ENCODE results near the gene NOLC1. TPM values are rescaled to one million over a fixed set of nuclear protein-coding genes. Genes with fewer than 3 reads are reported as not detected.
A peak's percentile ranks its signal among the peaks of the same experiment; 100 is the strongest.

Gene NOLC1
- total and polyA plus RNA-seq, 2 of the 13 experiments (the other 11 are each of a cell fraction or from before 2014, with no cell fraction given): 50.6 to 81.0 TPM

DNA sequence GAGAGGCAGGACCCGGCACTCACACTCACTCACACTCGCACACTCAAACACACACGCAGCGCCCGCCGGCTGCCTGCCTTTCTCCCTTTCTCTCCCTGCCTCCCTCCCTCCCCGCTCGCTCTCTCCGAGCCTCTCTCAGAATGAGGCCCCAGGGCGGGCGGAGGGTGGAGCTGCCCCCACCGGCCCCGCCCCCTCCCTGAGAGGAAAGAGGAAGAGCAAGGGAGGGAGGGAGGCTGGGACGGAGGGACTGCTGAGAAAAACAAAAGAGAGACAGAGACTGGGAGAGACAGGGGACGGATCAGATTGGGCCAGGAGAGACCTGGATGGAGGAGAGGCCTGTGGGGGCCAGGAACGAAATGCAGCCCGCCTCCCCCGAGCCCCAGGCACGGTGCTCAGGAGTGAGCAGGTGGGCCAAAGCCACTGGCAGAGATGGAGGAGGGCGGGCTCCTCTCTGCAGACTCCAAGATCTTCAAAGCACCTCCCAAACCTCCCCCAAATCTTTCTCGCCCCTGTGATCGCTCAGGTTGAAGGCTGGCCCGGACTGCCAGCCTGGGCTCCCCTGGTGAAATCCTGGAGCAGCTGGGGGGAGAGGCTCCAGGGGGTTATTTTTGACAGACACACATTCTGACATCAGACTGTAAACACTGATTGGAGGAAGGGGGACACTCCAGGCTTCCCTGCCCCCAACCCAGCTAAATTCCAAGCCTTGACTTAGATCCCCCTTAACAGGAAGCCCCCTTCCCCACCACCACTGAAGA lies 37.1 kb upstream of the NOLC1 start (continued):
- TF ChIP-seq ASH2L (IDR thresholded peaks at IDR 0.05; ENCODE audit: insufficient read length, low read depth, low read length): no peak
- TF ChIP-seq, protein P1, sequence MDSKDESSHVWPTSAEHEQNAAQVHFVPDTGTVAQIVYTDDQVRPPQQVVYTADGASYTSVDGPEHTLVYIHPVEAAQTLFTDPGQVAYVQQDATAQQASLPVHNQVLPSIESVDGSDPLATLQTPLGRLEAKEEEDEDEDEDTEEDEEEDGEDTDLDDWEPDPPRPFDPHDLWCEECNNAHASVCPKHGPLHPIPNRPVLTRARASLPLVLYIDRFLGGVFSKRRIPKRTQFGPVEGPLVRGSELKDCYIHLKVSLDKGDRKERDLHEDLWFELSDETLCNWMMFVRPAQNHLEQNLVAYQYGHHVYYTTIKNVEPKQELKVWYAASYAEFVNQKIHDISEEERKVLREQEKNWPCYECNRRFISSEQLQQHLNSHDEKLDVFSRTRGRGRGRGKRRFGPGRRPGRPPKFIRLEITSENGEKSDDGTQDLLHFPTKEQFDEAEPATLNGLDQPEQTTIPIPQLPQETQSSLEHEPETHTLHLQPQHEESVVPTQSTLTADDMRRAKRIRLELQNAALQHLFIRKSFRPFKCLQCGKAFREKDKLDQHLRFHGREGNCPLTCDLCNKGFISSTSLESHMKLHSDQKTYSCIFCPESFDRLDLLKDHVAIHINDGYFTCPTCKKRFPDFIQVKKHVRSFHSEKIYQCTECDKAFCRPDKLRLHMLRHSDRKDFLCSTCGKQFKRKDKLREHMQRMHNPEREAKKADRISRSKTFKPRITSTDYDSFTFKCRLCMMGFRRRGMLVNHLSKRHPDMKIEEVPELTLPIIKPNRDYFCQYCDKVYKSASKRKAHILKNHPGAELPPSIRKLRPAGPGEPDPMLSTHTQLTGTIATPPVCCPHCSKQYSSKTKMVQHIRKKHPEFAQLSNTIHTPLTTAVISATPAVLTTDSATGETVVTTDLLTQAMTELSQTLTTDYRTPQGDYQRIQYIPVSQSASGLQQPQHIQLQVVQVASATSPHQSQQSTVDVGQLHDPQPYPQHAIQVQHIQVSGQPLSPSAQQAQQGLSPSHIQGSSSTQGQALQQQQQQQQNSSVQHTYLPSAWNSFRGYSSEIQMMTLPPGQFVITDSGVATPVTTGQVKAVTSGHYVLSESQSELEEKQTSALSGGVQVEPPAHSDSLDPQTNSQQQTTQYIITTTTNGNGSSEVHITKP (CRISPR knock-in tag; IDR thresholded peaks at IDR 0.05; ENCODE audit: low read depth): no peak
- TF ChIP-seq, protein P2, sequence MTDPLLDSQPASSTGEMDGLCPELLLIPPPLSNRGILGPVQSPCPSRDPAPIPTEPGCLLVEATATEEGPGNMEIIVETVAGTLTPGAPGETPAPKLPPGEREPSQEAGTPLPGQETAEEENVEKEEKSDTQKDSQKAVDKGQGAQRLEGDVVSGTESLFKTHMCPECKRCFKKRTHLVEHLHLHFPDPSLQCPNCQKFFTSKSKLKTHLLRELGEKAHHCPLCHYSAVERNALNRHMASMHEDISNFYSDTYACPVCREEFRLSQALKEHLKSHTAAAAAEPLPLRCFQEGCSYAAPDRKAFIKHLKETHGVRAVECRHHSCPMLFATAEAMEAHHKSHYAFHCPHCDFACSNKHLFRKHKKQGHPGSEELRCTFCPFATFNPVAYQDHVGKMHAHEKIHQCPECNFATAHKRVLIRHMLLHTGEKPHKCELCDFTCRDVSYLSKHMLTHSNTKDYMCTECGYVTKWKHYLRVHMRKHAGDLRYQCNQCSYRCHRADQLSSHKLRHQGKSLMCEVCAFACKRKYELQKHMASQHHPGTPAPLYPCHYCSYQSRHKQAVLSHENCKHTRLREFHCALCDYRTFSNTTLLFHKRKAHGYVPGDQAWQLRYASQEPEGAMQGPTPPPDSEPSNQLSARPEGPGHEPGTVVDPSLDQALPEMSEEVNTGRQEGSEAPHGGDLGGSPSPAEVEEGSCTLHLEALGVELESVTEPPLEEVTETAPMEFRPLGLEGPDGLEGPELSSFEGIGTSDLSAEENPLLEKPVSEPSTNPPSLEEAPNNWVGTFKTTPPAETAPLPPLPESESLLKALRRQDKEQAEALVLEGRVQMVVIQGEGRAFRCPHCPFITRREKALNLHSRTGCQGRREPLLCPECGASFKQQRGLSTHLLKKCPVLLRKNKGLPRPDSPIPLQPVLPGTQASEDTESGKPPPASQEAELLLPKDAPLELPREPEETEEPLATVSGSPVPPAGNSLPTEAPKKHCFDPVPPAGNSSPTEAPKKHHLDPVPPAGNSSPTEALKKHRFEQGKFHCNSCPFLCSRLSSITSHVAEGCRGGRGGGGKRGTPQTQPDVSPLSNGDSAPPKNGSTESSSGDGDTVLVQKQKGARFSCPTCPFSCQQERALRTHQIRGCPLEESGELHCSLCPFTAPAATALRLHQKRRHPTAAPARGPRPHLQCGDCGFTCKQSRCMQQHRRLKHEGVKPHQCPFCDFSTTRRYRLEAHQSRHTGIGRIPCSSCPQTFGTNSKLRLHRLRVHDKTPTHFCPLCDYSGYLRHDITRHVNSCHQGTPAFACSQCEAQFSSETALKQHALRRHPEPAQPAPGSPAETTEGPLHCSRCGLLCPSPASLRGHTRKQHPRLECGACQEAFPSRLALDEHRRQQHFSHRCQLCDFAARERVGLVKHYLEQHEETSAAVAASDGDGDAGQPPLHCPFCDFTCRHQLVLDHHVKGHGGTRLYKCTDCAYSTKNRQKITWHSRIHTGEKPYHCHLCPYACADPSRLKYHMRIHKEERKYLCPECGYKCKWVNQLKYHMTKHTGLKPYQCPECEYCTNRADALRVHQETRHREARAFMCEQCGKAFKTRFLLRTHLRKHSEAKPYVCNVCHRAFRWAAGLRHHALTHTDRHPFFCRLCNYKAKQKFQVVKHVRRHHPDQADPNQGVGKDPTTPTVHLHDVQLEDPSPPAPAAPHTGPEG (CRISPR knock-in tag; IDR thresholded peaks at IDR 0.05): no peak
- TF ChIP-seq MXI1 (IDR thresholded peaks at IDR 0.05; ENCODE audit: borderline replicate concordance, low read depth, low read length): peak; percentile 50; the same call in 1 of the 3 replicates
- TF ChIP-seq, protein P3, sequence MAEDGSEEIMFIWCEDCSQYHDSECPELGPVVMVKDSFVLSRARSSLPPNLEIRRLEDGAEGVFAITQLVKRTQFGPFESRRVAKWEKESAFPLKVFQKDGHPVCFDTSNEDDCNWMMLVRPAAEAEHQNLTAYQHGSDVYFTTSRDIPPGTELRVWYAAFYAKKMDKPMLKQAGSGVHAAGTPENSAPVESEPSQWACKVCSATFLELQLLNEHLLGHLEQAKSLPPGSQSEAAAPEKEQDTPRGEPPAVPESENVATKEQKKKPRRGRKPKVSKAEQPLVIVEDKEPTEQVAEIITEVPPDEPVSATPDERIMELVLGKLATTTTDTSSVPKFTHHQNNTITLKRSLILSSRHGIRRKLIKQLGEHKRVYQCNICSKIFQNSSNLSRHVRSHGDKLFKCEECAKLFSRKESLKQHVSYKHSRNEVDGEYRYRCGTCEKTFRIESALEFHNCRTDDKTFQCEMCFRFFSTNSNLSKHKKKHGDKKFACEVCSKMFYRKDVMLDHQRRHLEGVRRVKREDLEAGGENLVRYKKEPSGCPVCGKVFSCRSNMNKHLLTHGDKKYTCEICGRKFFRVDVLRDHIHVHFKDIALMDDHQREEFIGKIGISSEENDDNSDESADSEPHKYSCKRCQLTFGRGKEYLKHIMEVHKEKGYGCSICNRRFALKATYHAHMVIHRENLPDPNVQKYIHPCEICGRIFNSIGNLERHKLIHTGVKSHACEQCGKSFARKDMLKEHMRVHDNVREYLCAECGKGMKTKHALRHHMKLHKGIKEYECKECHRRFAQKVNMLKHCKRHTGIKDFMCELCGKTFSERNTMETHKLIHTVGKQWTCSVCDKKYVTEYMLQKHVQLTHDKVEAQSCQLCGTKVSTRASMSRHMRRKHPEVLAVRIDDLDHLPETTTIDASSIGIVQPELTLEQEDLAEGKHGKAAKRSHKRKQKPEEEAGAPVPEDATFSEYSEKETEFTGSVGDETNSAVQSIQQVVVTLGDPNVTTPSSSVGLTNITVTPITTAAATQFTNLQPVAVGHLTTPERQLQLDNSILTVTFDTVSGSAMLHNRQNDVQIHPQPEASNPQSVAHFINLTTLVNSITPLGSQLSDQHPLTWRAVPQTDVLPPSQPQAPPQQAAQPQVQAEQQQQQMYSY (CRISPR knock-in tag; IDR thresholded peaks at IDR 0.05): no peak
- TF ChIP-seq NFIC (IDR thresholded peaks at IDR 0.05; ENCODE audit: low read length): no peak
- no peak for TF ChIP-seq ISX (CRISPR knock-in tag; conservative IDR thresholded peaks at IDR 0.05)
- TF ChIP-seq CCAR2 (optimal IDR thresholded peaks at IDR 0.05; ENCODE audit: low read depth, low read length): no peak
- TF ChIP-seq TSC22D2 (CRISPR knock-in tag; IDR thresholded peaks at IDR 0.05; ENCODE audit: borderline replicate concordance): no peak
- TF ChIP-seq, protein P4, sequence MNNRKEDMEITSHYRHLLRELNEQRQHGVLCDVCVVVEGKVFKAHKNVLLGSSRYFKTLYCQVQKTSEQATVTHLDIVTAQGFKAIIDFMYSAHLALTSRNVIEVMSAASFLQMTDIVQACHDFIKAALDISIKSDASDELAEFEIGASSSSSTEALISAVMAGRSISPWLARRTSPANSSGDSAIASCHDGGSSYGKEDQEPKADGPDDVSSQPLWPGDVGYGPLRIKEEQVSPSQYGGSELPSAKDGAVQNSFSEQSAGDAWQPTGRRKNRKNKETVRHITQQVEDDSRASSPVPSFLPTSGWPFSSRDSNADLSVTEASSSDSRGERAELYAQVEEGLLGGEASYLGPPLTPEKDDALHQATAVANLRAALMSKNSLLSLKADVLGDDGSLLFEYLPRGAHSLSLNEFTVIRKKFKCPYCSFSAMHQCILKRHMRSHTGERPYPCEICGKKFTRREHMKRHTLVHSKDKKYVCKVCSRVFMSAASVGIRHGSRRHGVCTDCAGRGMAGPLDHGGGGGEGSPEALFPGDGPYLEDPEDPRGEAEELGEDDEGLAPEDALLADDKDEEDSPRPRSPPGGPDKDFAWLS (CRISPR knock-in tag; IDR thresholded peaks at IDR 0.05; ENCODE audit: borderline replicate concordance): no peak
- TF ChIP-seq, protein P5, sequence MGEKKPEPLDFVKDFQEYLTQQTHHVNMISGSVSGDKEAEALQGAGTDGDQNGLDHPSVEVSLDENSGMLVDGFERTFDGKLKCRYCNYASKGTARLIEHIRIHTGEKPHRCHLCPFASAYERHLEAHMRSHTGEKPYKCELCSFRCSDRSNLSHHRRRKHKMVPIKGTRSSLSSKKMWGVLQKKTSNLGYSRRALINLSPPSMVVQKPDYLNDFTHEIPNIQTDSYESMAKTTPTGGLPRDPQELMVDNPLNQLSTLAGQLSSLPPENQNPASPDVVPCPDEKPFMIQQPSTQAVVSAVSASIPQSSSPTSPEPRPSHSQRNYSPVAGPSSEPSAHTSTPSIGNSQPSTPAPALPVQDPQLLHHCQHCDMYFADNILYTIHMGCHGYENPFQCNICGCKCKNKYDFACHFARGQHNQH (CRISPR knock-in tag; IDR thresholded peaks at IDR 0.05): no peak

All from HepG2 (cell line).